Keratinocyte (primary cell): Measurements from ENCODE around the gene PCBP1. TPM values are rescaled to one million over a fixed set of nuclear protein-coding genes. Genes with fewer than 3 reads are reported as not detected.

ENCODE experiments used
- DNase-seq: peaks from one replicate; pipeline ENCODE4 v3.0.0-alpha.2; 2011; ENCODE audit warnings: low read depth, missing footprints, low spot score
- FAIRE-seq: peaks from 2 replicates; lab custom pipeline; 2011; peaks lifted over from hg19 to GRCh38; lab: Jason Lieb, UNC
- H2AFZ ChIP-seq: 2 replicates; pipeline ENCODE4 v1.6.0; 2012; ENCODE audit warnings: low read length, control low read depth, inconsistent platforms; ENCODE audit not compliant: control insufficient read depth
- H3K27ac ChIP-seq: 2 replicates; pipeline ENCODE4 v1.5.1; 2011; ENCODE audit warnings: low read length; ENCODE audit not compliant: control insufficient read depth, insufficient read depth
- H3K27me3 ChIP-seq: 3 replicates; pipeline ENCODE4 v1.6.0; 2011; ENCODE audit warnings: low read length; ENCODE audit not compliant: control insufficient read depth, insufficient read depth; ENCODE audit errors: extremely low read depth
- H3K36me3 ChIP-seq, 2 experiments: 2 replicates in 1 of 2; 3 replicates in 1 of 2; pipeline ENCODE4 v1.5.1; 2011; ENCODE audit warnings: low read length in 2 of 2, mild to moderate bottlenecking in 1 of 2; ENCODE audit not compliant: control insufficient read depth in 2 of 2, insufficient read depth in 2 of 2; ENCODE audit errors: extremely low read depth in 1 of 2
- H3K4me1 ChIP-seq: 3 replicates; pipeline ENCODE4 v1.5.1; 2011; ENCODE audit warnings: low read length; ENCODE audit not compliant: control insufficient read depth, insufficient read depth; ENCODE audit errors: extremely low read depth
- H3K4me2 ChIP-seq: 3 replicates; pipeline ENCODE4 v1.6.0; 2011; ENCODE audit warnings: low read depth, low read length; ENCODE audit not compliant: control insufficient read depth, insufficient read depth; ENCODE audit errors: extremely low read depth
- H3K4me3 ChIP-seq, 3 experiments: fragments of 200-600 bp in 1 of 3; sonication (generic) in 1 of 3; 2 replicates in 2 of 3; 3 replicates in 1 of 3; pipeline ENCODE4 v1.5.1; 2011 to 2016; ENCODE audit warnings: low read length in 3 of 3, mild to moderate bottlenecking in 3 of 3, control low read depth in 2 of 3, inconsistent platforms in 1 of 3, low read depth in 1 of 3, mixed read lengths in 1 of 3, mixed run types in 1 of 3, moderate library complexity in 1 of 3; ENCODE audit not compliant: control insufficient read depth in 2 of 3, insufficient read depth in 2 of 3; ENCODE audit errors: extremely low read depth in 1 of 3
- H3K79me2 ChIP-seq: 2 replicates; pipeline ENCODE4 v1.6.0; 2012; ENCODE audit warnings: low read length; ENCODE audit not compliant: control insufficient read depth, insufficient read depth
- H3K9ac ChIP-seq: 3 replicates; pipeline ENCODE4 v1.6.0; 2011; ENCODE audit warnings: low read length; ENCODE audit not compliant: control insufficient read depth, insufficient read depth; ENCODE audit errors: extremely low read depth
- H3K9me1 ChIP-seq: 3 replicates; pipeline ENCODE4 v1.6.0; 2011; ENCODE audit warnings: low read length; ENCODE audit not compliant: control insufficient read depth, insufficient read depth; ENCODE audit errors: extremely low read depth
- H3K9me3 ChIP-seq: 2 replicates; pipeline ENCODE4 v1.5.1; 2012; ENCODE audit warnings: low read depth, low read length; ENCODE audit not compliant: control insufficient read depth
- H4K20me1 ChIP-seq: 3 replicates; pipeline ENCODE4 v1.6.0; 2011; ENCODE audit warnings: low read length; ENCODE audit not compliant: control insufficient read depth, insufficient read depth; ENCODE audit errors: extremely low read depth
- EZH2 ChIP-seq: IDR thresholded peaks from one replicate; pipeline ENCODE4 v1.6.1; 2012; ENCODE audit warnings: inconsistent platforms, mild to moderate bottlenecking, low read length, moderate library complexity
- dilution Hi-C: fragments of 300-500 bp; cut with MboI; formaldehyde crosslinking; loops from one replicate; pipeline ENCODE4 v1.7.0; 2020; ENCODE audit warnings: low sequenced_read_pairs; ENCODE audit not compliant: extremely low pct_ligation_motif_present
- polyA plus RNA-seq, 5 experiments: library from polyadenylated mRNA; depleted of rRNA in 3 of 5; stranded (reverse) in 3 of 5; stranded (forward) in 1 of 5; unstranded in 1 of 5; fragments of >200 nt; gene quantifications; 1 replicate in 1 of 5; 2 replicates in 3 of 5; 3 replicates in 1 of 5; pipeline versions ENCODE4 v1.2.1 to v1.2.3, GENCODE V29; 2011 to 2012; ENCODE audit warnings: missing spikeins in 2 of 5, low read depth in 1 of 5, low replicate concordance in 1 of 5
- TF ChIP-seq, protein P1 (sequence below), 3 experiments: IDR thresholded peaks in 1 of 3; conservative IDR thresholded peaks in 1 of 3; optimal IDR thresholded peaks in 1 of 3; 2 replicates in 2 of 3; 3 replicates in 1 of 3; pipeline versions ENCODE3 to v1.5.1; 2011; ENCODE audit warnings: low read length in 3 of 3, mild to moderate bottlenecking in 3 of 3, moderate library complexity in 2 of 3, control low read depth in 1 of 3, inconsistent platforms in 1 of 3; ENCODE audit not compliant: insufficient read depth in 2 of 3; ENCODE audit errors: extremely low read depth in 1 of 3

Gene PCBP1
- polyA plus RNA-seq, 1 donor (not counting 4 experiments of a cell fraction or from before 2014, with no cell fraction given) = 86.8 TPM

DNA sequence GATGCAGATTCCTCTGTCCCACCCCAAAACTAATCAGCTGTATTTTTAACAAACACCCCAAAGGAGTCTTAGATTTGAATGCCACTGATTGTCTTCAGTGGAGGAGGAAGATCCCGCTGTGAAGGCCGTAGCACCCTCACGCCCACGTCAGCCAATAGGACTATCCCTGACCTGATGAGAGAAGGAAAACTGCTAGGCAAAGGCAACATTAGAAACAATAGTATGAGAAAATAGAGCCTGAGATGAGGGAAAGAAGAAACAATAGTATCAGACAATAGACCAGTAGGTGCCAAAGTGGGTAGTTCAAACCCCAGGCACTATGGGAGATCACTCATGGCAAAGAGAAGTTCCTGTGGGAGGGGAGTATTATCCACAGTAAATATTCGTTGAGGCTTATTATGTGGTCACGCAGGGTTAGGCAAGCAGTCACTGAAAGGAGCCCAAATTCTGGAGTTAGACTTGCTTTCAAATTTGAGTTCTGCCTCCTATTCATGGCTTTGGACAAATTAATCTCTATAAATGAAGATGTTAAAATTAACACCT is 2.8 kb downstream of the PCBP1 start:
- dilution Hi-C loops = no loop called here
- peaks cover 23% of the 10 kb centered on the region for H3K4me1 ChIP-seq
- peaks cover 0 to 14% of the 10 kb centered on the region in 2 experiments for H3K36me3 ChIP-seq
- peaks cover 26% of the 10 kb centered on the region for H3K79me2 ChIP-seq
- FAIRE-seq = no peak
- H4K20me1 ChIP-seq = peaks cover 3% of the 10 kb centered on the region
- no peak overlapping the region for H3K9ac ChIP-seq
- H3K4me2 ChIP-seq = peak overlapping the region; percentile 97
- no peaks in the 10 kb centered on the region for H3K9me3 ChIP-seq
- H2AFZ ChIP-seq = no peak overlapping the region
- TF ChIP-seq EZH2 = no peak
- TF ChIP-seq, protein P1, sequence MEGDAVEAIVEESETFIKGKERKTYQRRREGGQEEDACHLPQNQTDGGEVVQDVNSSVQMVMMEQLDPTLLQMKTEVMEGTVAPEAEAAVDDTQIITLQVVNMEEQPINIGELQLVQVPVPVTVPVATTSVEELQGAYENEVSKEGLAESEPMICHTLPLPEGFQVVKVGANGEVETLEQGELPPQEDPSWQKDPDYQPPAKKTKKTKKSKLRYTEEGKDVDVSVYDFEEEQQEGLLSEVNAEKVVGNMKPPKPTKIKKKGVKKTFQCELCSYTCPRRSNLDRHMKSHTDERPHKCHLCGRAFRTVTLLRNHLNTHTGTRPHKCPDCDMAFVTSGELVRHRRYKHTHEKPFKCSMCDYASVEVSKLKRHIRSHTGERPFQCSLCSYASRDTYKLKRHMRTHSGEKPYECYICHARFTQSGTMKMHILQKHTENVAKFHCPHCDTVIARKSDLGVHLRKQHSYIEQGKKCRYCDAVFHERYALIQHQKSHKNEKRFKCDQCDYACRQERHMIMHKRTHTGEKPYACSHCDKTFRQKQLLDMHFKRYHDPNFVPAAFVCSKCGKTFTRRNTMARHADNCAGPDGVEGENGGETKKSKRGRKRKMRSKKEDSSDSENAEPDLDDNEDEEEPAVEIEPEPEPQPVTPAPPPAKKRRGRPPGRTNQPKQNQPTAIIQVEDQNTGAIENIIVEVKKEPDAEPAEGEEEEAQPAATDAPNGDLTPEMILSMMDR (optimal IDR thresholded peaks at IDR 0.05 in 1 of 3, IDR thresholded peaks at IDR 0.05 in 1 of 3, conservative IDR thresholded peaks at IDR 0.05 in 1 of 3; ENCODE audit: extremely low read depth in 1 of 3, insufficient read depth in 2 of 3, low read length in 3 of 3) = no peak
- H3K27ac ChIP-seq = no peak overlapping the region
- DNase-seq = no peak
- peak overlapping the region in 1 of 3 experiments; percentile 22 for H3K4me3 ChIP-seq
- no peaks in the 10 kb centered on the region for H3K27me3 ChIP-seq
- no peaks in the 10 kb centered on the region for H3K9me1 ChIP-seq

DNA sequence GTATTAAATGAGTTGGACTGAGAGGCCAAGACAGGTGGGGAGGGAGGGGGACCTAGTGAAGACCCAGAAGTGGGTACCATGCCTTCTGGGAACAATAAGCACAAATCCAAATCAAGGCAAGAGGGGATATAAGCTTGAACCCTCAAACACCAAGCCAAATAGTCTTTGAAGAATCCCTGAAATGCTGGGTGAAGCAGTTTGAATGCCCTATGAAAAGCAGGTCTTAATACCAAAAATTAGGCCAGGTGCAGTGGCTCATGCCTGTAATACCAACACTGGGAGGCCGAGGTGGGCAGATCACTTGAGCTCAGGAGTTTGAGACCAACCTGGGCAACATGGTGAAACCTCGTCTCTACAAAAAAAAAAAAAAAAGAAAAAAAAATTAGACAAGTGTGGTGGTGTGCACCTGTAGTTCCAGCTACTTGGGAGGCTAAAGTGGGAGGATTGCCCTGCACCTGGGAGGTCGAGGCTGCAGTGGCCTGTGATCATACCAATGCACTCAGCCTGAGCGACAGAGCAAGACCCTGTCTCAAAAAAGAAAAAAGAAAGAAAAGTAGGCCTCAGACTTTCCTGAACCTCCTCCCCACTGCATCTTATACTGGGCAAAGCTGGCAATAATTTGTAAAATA is 3.5 kb downstream of the PCBP1 start:
- dilution Hi-C loops = no loop called here
- no peak for FAIRE-seq
- Histone ChIP-seq H3K9ac (no peak overlapping the region), H3K27me3 (no peaks in the 10 kb centered on the region), H3K9me3 (no peaks in the 10 kb centered on the region), H3K79me2 (peaks cover 26% of the 10 kb centered on the region), H3K27ac (no peak overlapping the region), H4K20me1 (peaks cover 3% of the 10 kb centered on the region), H2AFZ (no peak overlapping the region), H3K4me1 (peaks cover 23% of the 10 kb centered on the region), H3K4me2 (no peak overlapping the region), H3K9me1 (no peaks in the 10 kb centered on the region), H3K36me3 (peaks cover 0 to 14% of the 10 kb centered on the region in 2 experiments), H3K4me3 (no peak overlapping the region)
- TF ChIP-seq, protein P1 (optimal IDR thresholded peaks at IDR 0.05 in 1 of 3, IDR thresholded peaks at IDR 0.05 in 1 of 3, conservative IDR thresholded peaks at IDR 0.05 in 1 of 3; ENCODE audit: extremely low read depth in 1 of 3, insufficient read depth in 2 of 3, low read length in 3 of 3) = no peak
- TF ChIP-seq EZH2 = no peak
- no peak for DNase-seq
